ENCODE results near the gene GIMAP5.

DNA sequence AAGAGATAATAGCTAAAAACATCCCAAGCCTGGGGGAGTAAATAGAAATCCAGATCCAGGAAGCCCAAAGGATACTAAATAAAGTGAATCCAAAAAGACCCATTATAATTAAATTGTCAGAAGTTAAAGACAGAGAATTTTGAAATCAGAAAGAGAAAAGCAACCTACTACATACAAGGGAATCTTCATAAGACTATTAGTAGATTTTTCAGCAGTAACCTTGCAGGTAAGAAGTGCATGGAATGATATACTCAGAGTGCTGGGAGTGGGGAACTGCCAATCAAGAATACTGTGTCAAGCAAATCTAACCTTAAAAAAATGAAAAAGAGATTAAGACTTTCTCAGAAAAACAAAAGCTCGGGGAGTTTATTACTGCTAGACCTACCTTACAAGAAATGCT, 34.0 kb upstream of the GIMAP5 start:
- TF ChIP-seq, protein P1, sequence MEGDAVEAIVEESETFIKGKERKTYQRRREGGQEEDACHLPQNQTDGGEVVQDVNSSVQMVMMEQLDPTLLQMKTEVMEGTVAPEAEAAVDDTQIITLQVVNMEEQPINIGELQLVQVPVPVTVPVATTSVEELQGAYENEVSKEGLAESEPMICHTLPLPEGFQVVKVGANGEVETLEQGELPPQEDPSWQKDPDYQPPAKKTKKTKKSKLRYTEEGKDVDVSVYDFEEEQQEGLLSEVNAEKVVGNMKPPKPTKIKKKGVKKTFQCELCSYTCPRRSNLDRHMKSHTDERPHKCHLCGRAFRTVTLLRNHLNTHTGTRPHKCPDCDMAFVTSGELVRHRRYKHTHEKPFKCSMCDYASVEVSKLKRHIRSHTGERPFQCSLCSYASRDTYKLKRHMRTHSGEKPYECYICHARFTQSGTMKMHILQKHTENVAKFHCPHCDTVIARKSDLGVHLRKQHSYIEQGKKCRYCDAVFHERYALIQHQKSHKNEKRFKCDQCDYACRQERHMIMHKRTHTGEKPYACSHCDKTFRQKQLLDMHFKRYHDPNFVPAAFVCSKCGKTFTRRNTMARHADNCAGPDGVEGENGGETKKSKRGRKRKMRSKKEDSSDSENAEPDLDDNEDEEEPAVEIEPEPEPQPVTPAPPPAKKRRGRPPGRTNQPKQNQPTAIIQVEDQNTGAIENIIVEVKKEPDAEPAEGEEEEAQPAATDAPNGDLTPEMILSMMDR (IDR thresholded peaks at IDR 0.05) = no peak
- no peak for TF ChIP-seq EZH2phosphoT487 (IDR thresholded peaks at IDR 0.05)

All from neural progenitor cell (in vitro differentiated cells).